ENCODE measurements around the gene ATRN.
"Not testable (repeated sequence)": the region's sequence is repeated elsewhere in the genome, so short reads cannot be mapped to it uniquely, and the experiment has no call there.

- not testable (repeated sequence) for TF ChIP-seq CTCF (conservative IDR thresholded peaks at IDR 0.05 in 1 of 2, IDR thresholded peaks at IDR 0.05 in 1 of 2; ENCODE audit: extremely low read depth in 1 of 2, insufficient read depth in 1 of 2, low read depth in 1 of 2, low read length in 2 of 2); EZH2 (IDR thresholded peaks at IDR 0.05; ENCODE audit: borderline replicate concordance, low read length)
These were observed 66.9 kb downstream of the ATRN start for GRCh38 chr20:3537733-3538132.
